Vagina (tissue), 2 donors: ENCODE measurements around the gene TENM4. TPM values are rescaled to one million over a fixed set of nuclear protein-coding genes. Genes with fewer than 3 reads are reported as not detected.

Experiments used
- DNase-seq, 2 donors: peaks; one replicate each; pipeline ENCODE4 v3.0.0-alpha.2; 2017; ENCODE audit errors: extremely low spot score in 2 of 2
- H3K27ac ChIP-seq: fragments of 200-600 bp; sonication (generic); one replicate; pipeline ENCODE4 v1.5.1; 2019
- H3K27me3 ChIP-seq: fragments of 200-600 bp; sonication (generic); one replicate; pipeline ENCODE4 v1.5.1; 2019
- H3K36me3 ChIP-seq, 2 donors: fragments of 200-600 bp; sonication (generic); one replicate each; pipeline ENCODE4 v1.5.1; 2017 to 2019
- H3K4me1 ChIP-seq: fragments of 200-600 bp; sonication (generic); one replicate; pipeline ENCODE4 v1.5.1; 2019
- H3K4me3 ChIP-seq, 2 donors: fragments of 200-600 bp; sonication (generic); 1 replicate in 1 of 2; 2 replicates in 1 of 2; pipeline ENCODE4 v1.5.1; 2016 to 2019
- H3K9me3 ChIP-seq: fragments of 200-600 bp; sonication (generic); one replicate; pipeline ENCODE4 v1.5.1; 2019
- CTCF ChIP-seq, 3 experiments: fragments of 450-650 bp in 2 of 3; fragments of 200-600 bp in 1 of 3; sonication (generic) in 1 of 3; IDR thresholded peaks; one replicate each; pipeline ENCODE4 v1.5.1; 2017 to 2019; ENCODE audit warnings: antibody characterized with exemption in 3 of 3, mild to moderate bottlenecking in 2 of 3, moderate library complexity in 2 of 3
- POLR2A ChIP-seq, 2 donors: fragments of 450-650 bp; IDR thresholded peaks; one replicate each; pipeline ENCODE4 v1.6.1; 2017; ENCODE audit warnings: antibody characterized with exemption in 2 of 2, mild to moderate bottlenecking in 2 of 2, moderate library complexity in 2 of 2
- POLR2AphosphoS5 ChIP-seq, 2 donors: sonication (generic); formaldehyde crosslinking; IDR thresholded peaks; one replicate each; pipeline ENCODE4 v1.9.0; 2017; ENCODE audit warnings: antibody characterized with exemption in 2 of 2, mild to moderate bottlenecking in 2 of 2, low read depth in 1 of 2; ENCODE audit not compliant: insufficient read depth in 1 of 2
- intact Hi-C: fragments of 100-400 bp; cut with DNase I; formaldehyde crosslinking; loops from one replicate; pipeline ENCODE4 v1.15.1; 2023
- total RNA-seq: library from RNA; depleted of rRNA; stranded (reverse); fragments of >200 nt; gene quantifications from one replicate; pipeline ENCODE4 v1.2.3, GENCODE V29; 2016

The TENM4 gene
- total RNA-seq, 1 donor from 2014 or later: 12.5 TPM

DNA sequence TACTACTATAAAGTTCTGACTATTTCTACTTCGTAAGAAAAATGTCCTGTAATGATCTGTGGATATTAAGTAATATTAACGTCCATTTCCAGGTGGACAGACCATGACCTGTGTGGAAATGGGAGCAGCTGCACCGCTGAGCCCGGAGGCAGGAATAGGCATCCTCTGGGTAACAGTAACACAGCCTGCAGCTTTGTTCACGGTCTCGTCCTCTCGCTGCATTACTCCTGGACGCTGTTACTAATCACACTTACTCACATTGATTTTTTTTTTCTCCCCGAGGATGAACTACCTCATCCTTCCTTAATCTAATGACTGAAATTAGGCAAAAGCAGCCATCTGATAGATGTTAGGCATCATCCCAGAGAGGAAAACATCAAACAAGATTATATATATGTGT lies 520.5 kb downstream of the TENM4 start:
- TF ChIP-seq POLR2AphosphoS5 (IDR thresholded peaks at IDR 0.05; ENCODE audit: insufficient read depth in 1 of 2, low read depth in 1 of 2): no peak
- TF ChIP-seq CTCF (IDR thresholded peaks at IDR 0.05): no peak
- TF ChIP-seq POLR2A (IDR thresholded peaks at IDR 0.05): no peak
- Histone ChIP-seq H3K4me3 (no peak overlapping the region), H3K9me3 (no peaks in the 10 kb centered on the region), H3K27me3 (no peaks in the 10 kb centered on the region), H3K36me3 (no peaks in the 10 kb centered on the region), H3K27ac (no peak overlapping the region), H3K4me1 (no peaks in the 10 kb centered on the region)
- DNase-seq: no peak
- intact Hi-C loops: no loop called here

GRCh38 chr11:78916759-78917158 lies 524.1 kb downstream of the TENM4 start:
- no peaks in the 10 kb centered on the region for H3K27me3 ChIP-seq
- no peaks in the 10 kb centered on the region for H3K4me1 ChIP-seq
- no peaks in the 10 kb centered on the region for H3K9me3 ChIP-seq
- intact Hi-C loops: no loop called here
- DNase-seq: no peak
- H3K27ac ChIP-seq: no peak overlapping the region
- no peak overlapping the region for H3K4me3 ChIP-seq
- H3K36me3 ChIP-seq: no peaks in the 10 kb centered on the region
- TF ChIP-seq CTCF (IDR thresholded peaks at IDR 0.05) (no peak), POLR2AphosphoS5 (IDR thresholded peaks at IDR 0.05; ENCODE audit: insufficient read depth in 1 of 2, low read depth in 1 of 2) (no peak), POLR2A (IDR thresholded peaks at IDR 0.05) (no peak)

GRCh38 chr11:78914503-78914902 lies 526.3 kb downstream of the TENM4 start:
- H3K27ac ChIP-seq: no peak overlapping the region
- intact Hi-C loops: no loop called here
- H3K9me3 ChIP-seq: no peaks in the 10 kb centered on the region
- no peak overlapping the region for H3K4me3 ChIP-seq
- H3K27me3 ChIP-seq: no peaks in the 10 kb centered on the region
- no peaks in the 10 kb centered on the region for H3K4me1 ChIP-seq
- TF ChIP-seq POLR2AphosphoS5 (IDR thresholded peaks at IDR 0.05; ENCODE audit: insufficient read depth in 1 of 2, low read depth in 1 of 2) (no peak), CTCF (IDR thresholded peaks at IDR 0.05) (no peak), POLR2A (IDR thresholded peaks at IDR 0.05) (no peak)
- no peak for DNase-seq
- H3K36me3 ChIP-seq: no peaks in the 10 kb centered on the region

DNA sequence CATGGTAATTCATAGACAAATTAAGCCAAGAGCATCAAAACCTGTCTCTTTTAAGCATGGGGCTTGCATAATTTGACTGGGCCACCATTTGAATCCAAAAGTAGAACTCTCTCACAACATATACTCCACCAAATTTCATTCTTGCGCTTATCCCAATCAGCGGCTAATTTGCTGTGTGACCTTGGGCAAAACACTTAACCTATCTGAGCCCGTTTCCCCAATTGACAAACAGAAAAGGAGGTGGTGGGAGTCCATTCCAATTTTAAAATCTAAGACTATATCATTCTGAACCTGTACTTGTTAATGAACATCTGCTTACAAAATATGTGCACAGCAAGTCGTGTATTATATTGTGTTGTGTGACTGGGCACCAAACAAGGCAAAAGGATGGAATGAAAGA lies 528.1 kb downstream of the TENM4 start:
- no peak overlapping the region for H3K4me3 ChIP-seq

DNA sequence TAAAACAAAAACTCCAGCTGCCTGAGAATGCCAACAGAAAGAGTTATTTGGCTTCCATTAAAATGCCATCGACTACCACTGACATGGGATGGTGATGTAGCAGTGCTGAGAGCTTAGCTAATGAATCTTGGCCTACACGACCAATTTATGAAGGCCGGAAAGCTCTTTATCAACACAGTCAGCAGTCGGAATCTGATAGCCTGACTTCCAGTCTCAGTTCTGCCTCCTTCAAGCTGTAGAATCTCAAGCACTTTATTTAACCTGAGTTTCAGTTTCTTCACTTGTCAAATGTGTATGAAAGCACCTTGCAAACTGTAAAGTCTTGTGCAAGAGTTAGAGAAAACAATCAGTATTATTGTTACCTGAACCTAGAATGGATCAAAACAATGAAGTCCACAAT lies 530.5 kb downstream of the TENM4 start:
- no peaks in the 10 kb centered on the region for H3K36me3 ChIP-seq
- DNase-seq: no peak
- H3K4me3 ChIP-seq: no peak overlapping the region
- intact Hi-C loops: no loop called here
- H3K27me3 ChIP-seq: no peaks in the 10 kb centered on the region
- no peak overlapping the region for H3K27ac ChIP-seq
- H3K9me3 ChIP-seq: no peaks in the 10 kb centered on the region
- TF ChIP-seq POLR2AphosphoS5 (IDR thresholded peaks at IDR 0.05; ENCODE audit: insufficient read depth in 1 of 2, low read depth in 1 of 2): no peak
- no peak for TF ChIP-seq CTCF (IDR thresholded peaks at IDR 0.05)
- TF ChIP-seq POLR2A (IDR thresholded peaks at IDR 0.05): no peak
- no peaks in the 10 kb centered on the region for H3K4me1 ChIP-seq

More for the DNA sequence above, 528.1 kb downstream of the TENM4 start:
- intact Hi-C loops: no loop called here
- Histone ChIP-seq H3K36me3 (no peaks in the 10 kb centered on the region), H3K27me3 (no peaks in the 10 kb centered on the region), H3K9me3 (no peaks in the 10 kb centered on the region), H3K4me1 (no peaks in the 10 kb centered on the region), H3K27ac (no peak overlapping the region)
- TF ChIP-seq POLR2A (IDR thresholded peaks at IDR 0.05): no peak
- no peak for TF ChIP-seq POLR2AphosphoS5 (IDR thresholded peaks at IDR 0.05; ENCODE audit: insufficient read depth in 1 of 2, low read depth in 1 of 2)
- TF ChIP-seq CTCF (IDR thresholded peaks at IDR 0.05): no peak
- DNase-seq: no peak
